Measurements from ENCODE around the gene ZNF219. TPM values are rescaled to one million over a fixed set of nuclear protein-coding genes. Genes with fewer than 3 reads are reported as not detected.
"Not testable (repeated sequence)": the region's sequence is repeated elsewhere in the genome, so short reads cannot be mapped to it uniquely, and the experiment has no call there.

Gene ZNF219
- total RNA-seq, 4 donors from 2014 or later = 44.2 to 70.0 (median 56.7) TPM

DNA sequence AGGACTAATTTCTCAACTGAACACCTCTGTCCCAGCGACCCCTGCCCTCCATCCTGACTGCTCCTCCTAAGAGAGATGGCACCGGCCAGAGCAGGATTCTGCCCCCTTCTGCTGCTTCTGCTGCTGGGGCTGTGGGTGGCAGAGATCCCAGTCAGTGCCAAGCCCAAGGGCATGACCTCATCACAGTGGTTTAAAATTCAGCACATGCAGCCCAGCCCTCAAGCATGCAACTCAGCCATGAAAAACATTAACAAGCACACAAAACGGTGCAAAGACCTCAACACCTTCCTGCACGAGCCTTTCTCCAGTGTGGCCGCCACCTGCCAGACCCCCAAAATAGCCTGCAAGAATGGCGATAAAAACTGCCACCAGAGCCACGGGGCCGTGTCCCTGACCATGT, 55.5 kb downstream of the ZNF219 start:
- 64% methylated on average over 8 of the region's 8 CpGs for WGBS
- Histone ChIP-seq H3K27ac (no peak overlapping the region), H3K9me3 (no peaks in the 10 kb centered on the region), H3K4me3 (no peak overlapping the region), H3K36me3 (no peaks in the 10 kb centered on the region), H3K27me3 (no peaks in the 10 kb centered on the region), H3K4me1 (peaks cover 60% of the 10 kb centered on the region)
- DNase-seq (ENCODE audit: low spot score in 2 of 2) = no peak
- TF ChIP-seq POLR2A (IDR thresholded peaks at IDR 0.05) (no peak), EP300 (IDR thresholded peaks at IDR 0.05) (no peak), POLR2AphosphoS5 (IDR thresholded peaks at IDR 0.05) (no peak)
- TF ChIP-seq, protein P1, sequence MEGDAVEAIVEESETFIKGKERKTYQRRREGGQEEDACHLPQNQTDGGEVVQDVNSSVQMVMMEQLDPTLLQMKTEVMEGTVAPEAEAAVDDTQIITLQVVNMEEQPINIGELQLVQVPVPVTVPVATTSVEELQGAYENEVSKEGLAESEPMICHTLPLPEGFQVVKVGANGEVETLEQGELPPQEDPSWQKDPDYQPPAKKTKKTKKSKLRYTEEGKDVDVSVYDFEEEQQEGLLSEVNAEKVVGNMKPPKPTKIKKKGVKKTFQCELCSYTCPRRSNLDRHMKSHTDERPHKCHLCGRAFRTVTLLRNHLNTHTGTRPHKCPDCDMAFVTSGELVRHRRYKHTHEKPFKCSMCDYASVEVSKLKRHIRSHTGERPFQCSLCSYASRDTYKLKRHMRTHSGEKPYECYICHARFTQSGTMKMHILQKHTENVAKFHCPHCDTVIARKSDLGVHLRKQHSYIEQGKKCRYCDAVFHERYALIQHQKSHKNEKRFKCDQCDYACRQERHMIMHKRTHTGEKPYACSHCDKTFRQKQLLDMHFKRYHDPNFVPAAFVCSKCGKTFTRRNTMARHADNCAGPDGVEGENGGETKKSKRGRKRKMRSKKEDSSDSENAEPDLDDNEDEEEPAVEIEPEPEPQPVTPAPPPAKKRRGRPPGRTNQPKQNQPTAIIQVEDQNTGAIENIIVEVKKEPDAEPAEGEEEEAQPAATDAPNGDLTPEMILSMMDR (IDR thresholded peaks at IDR 0.05) = no peak

DNA sequence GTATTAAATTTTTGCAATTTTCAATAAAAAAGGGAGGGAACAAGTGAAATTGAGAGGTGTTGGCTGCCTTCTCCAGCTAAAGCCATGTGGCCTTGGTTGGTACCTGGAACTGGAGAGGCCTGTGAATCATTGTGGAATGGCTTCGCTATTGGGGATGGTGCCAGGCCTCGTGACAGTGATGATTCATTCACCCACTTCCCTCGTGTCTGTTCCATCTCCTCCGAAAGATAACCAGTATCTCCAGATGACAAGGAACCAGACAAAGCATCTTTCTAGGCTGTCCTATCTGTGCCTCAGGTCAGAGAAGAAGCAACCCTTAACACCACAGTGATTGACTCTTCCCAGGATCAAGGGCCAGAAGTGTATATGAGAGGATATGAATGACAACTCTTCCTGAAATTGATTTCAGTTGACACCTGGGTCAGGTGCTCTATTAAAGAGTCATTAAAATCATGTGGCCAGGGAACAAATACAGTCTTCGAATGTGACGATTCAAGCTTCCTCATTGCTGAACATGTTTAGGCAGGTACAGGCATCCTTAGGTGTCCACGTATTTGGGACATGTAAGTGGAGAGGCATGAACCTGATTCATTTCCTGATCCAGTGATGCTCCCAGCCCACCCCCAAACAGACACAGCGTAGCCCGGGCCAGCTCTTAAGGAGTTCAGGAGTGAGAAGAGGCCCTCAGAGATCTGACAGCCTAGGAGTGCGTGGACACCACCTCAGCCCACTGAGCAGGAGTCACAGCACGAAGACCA, 56.6 kb downstream of the ZNF219 start, which contains the start of gene RNASE7:
Gene RNASE7 (plus strand): TSS at position 687 of the 758 bp plus-strand sequence. CDS start 631 bp downstream, outside the sequence.
- Histone ChIP-seq H3K4me1 (peaks cover 60% of the 10 kb centered on the region), H3K36me3 (no peaks in the 10 kb centered on the region), H3K27ac (peak within 1 kb of the TSS; percentile 64), H3K4me3 (no peak within 1 kb of the TSS), H3K27me3 (no peaks in the 10 kb centered on the region), H3K9me3 (no peaks in the 10 kb centered on the region)
- 48% methylated on average over 11 of the region's 11 CpGs for WGBS
- TF ChIP-seq, protein P1 (IDR thresholded peaks at IDR 0.05) = no peak
- TF ChIP-seq POLR2AphosphoS5 (IDR thresholded peaks at IDR 0.05) = no peak
- no peak for DNase-seq (ENCODE audit: low spot score in 2 of 2)

DNA sequence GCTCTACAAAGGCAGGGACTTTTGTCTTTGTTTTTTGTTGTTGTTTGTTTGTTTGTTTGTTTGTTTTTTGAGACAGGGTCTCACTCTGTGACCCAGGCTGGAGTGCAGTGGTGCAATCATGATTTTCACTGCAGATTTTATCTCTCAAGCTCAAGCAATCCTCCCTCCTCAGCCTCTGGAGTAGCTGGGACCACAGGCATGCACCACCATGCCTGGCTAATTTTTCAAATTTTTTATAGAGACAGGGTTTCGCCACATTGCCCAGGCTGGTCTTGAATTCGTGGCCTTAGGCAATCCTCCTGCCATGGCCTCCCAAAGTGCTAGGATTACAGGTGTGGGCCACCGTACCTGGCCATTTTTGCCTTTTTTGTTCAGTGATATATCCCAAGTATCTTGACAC, 57.5 kb downstream of the ZNF219 start:
- DNase-seq (ENCODE audit: low spot score in 2 of 2) = not testable (repeated sequence)

DNA sequence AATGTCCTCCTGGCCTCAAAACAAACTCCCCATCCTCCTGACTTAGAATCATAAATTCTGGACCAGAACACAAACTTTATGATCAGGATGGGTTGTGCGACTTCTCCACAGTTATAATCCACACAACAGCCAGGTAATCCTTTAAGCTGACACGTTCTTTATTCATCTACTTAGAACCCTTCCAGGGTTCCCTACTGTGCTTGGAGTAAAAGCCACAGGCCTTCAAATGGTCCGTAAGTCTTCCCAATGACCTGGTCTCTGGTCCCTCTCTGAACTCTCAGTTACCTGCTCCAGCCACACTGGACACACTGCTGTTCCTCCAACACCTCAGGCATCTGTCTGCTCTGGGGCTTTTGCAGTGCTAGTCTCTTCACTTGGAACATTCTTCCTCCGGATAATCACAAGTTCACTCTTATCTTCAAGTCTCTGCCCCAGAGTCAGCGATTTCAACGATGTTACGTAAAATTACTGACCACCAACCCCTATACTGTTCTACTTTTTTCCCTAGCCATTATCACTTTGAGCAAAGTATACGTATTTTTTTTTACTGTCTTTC, 58.0 kb downstream of the ZNF219 start:
- DNase-seq (ENCODE audit: low spot score in 2 of 2) = no peak
- Histone ChIP-seq H3K27ac (peak overlapping the region; percentile 73), H3K36me3 (no peaks in the 10 kb centered on the region), H3K9me3 (no peaks in the 10 kb centered on the region), H3K27me3 (no peaks in the 10 kb centered on the region), H3K4me1 (peaks cover 60% of the 10 kb centered on the region), H3K4me3 (no peak overlapping the region)
- TF ChIP-seq EP300 (IDR thresholded peaks at IDR 0.05) (no peak), POLR2A (IDR thresholded peaks at IDR 0.05) (no peak), POLR2AphosphoS5 (IDR thresholded peaks at IDR 0.05) (no peak)
- TF ChIP-seq, protein P1 (IDR thresholded peaks at IDR 0.05) = no peak
- WGBS = 69% methylated on average over 8 of the region's 8 CpGs

More for the DNA sequence above, 57.5 kb downstream of the ZNF219 start:
- H3K36me3 ChIP-seq, H3K4me3 ChIP-seq, H3K9me3 ChIP-seq, H3K27me3 ChIP-seq: not testable (repeated sequence)
- Histone ChIP-seq H3K27ac (peak overlapping the region; percentile 64), H3K4me1 (peaks cover 60% of the 10 kb centered on the region)
- WGBS = 87% methylated on average over 3 of the region's 3 CpGs

Other genes with a start within 250 kb of the ZNF219 start
- gene RNASE3, start 207.3 kb downstream of the ZNF219 start, total RNA-seq = not detected
- 1 to 10 TPM in 1 of 4 donors, not detected in 3; 1.6 TPM for gene RNASE2, start 143.2 kb downstream of the ZNF219 start, total RNA-seq
- 100 to 1,000 TPM in 2 of 4 donors, 10 to 100 TPM in 2; 64.9 to 332 (median 96.3) TPM for gene METTL17, start 108.7 kb downstream of the ZNF219 start, total RNA-seq
- gene SLC39A2, start 99.4 kb downstream of the ZNF219 start, total RNA-seq = 10 to 100 TPM in 3 of 4 donors, 1 to 10 TPM in 1; 5.1 to 46.7 (median 33.7) TPM
- gene NDRG2, start 73.6 kb downstream of the ZNF219 start, total RNA-seq = 100 to 1,000 TPM; 269 to 433 (median 295) TPM
- gene TPPP2, start 68.4 kb downstream of the ZNF219 start, total RNA-seq = not detected
- gene RNASE13, start 63.8 kb downstream of the ZNF219 start, total RNA-seq = under 1 TPM in 1 of 4 donors, not detected in 3; 0.29 TPM
- gene RNASE7, start 56.3 kb downstream of the ZNF219 start, total RNA-seq = 10 to 100 TPM; 10.3 to 46.9 (median 35.4) TPM
- gene RNASE8, start 40.8 kb downstream of the ZNF219 start, total RNA-seq = not detected
- gene ARHGEF40, start 28.4 kb downstream of the ZNF219 start, total RNA-seq = 10 to 100 TPM; 14.4 to 22.8 (median 17.6) TPM
- 1 to 10 TPM in 1 of 4 donors, under 1 TPM in 2, not detected in 1; 0.53 to 2.0 (median 0.83) TPM for gene TMEM253, start 2.4 kb upstream of the ZNF219 start, total RNA-seq
- not detected for gene OR5AU1, start 57.4 kb upstream of the ZNF219 start, total RNA-seq
- 100 to 1,000 TPM; 355 to 512 (median 409) TPM for gene HNRNPC, start 170.8 kb upstream of the ZNF219 start, total RNA-seq
- not detected for gene RPGRIP1, start 181.4 kb upstream of the ZNF219 start, total RNA-seq